Progenitor cell of endocrine pancreas (in vitro differentiated cells): Measurements from ENCODE around the gene CCDC69. TPM values are rescaled to one million over a fixed set of nuclear protein-coding genes. Genes with fewer than 3 reads are reported as not detected.

Experiments
- DNase-seq: peaks from one replicate; pipeline ENCODE4 v3.0.0; 2021; ENCODE audit warnings: low spot score; ENCODE audit not compliant: unreplicated experiment
- H3K27ac Mint-ChIP-seq: 2 replicates; pipeline ENCODE4 v1.8.0; 2021; ENCODE audit warnings: mild to moderate bottlenecking, moderate library complexity, mixed read lengths
- H3K27me3 Mint-ChIP-seq: 2 replicates; pipeline ENCODE4 v1.8.0; 2021; ENCODE audit warnings: mixed read lengths
- H3K36me3 Mint-ChIP-seq: 2 replicates; pipeline ENCODE4 v1.8.0; 2022; ENCODE audit warnings: mixed read lengths; ENCODE audit not compliant: insufficient read depth
- H3K4me1 Mint-ChIP-seq: 2 replicates; pipeline ENCODE4 v1.8.0; 2021; ENCODE audit warnings: low read depth, mixed read lengths
- H3K4me3 Mint-ChIP-seq: 2 replicates; pipeline ENCODE4 v1.8.0; 2021; ENCODE audit warnings: low read depth, mild to moderate bottlenecking, moderate library complexity, mixed read lengths
- H3K9me3 Mint-ChIP-seq: 2 replicates; pipeline ENCODE4 v1.8.0; 2021; ENCODE audit warnings: low read depth, mixed read lengths
- CTCF ChIP-seq: fragments of 200-600 bp; sonication (generic); IDR thresholded peaks from one replicate; pipeline ENCODE4 v1.5.0; 2021; ENCODE audit warnings: antibody characterized with exemption, mild to moderate bottlenecking; ENCODE audit not compliant: unreplicated experiment
- total RNA-seq: library from RNA; stranded (reverse); gene quantifications from 2 replicates; pipeline ENCODE4 v1.2.1, GENCODE V29; 2021

Gene CCDC69
- total RNA-seq, 1 donor from 2014 or later, result 4.6 TPM

- Mint-ChIP-seq H3K36me3 (no peaks in the 10 kb centered on the region), H3K27ac (no peak overlapping the region)
These were observed 10.8 kb upstream of the CCDC69 start for GRCh38 chr5:151234476-151235238.

DNA sequence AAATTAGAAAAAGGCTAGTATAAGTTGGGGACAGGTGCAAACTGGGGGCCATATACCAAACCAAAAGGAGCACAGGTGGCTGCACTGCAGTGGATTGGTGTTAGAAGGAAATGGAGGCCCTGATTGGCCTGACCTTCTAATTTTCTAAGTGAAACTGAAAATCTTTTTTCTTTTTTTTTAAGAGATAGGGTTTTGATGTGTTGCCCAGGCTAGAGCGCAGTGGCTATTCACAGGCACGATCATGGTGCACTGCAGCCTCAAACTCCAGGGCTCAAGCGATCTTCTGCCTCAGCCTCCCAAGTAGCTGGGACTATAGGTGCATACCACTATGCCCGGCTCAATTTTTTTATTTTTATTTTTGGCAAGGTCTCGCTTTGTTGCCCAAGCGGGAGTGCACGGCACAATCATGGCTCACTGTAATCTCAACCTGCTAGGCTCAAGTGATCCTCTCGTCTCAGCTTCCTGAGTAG lies 9.8 kb upstream of the CCDC69 start:
- H3K27ac Mint-ChIP-seq, result no peak overlapping the region
- no peak for TF ChIP-seq CTCF
- DNase-seq, result no peak
- H3K9me3 Mint-ChIP-seq, result no peaks in the 10 kb centered on the region
- H3K4me3 Mint-ChIP-seq, result no peak overlapping the region
- H3K36me3 Mint-ChIP-seq, result no peaks in the 10 kb centered on the region
- H3K4me1 Mint-ChIP-seq, result no peaks in the 10 kb centered on the region
- H3K27me3 Mint-ChIP-seq, result peaks cover 9% of the 10 kb centered on the region

More at GRCh38 chr5:151234476-151235238, 10.8 kb upstream of the CCDC69 start:
- H3K9me3 Mint-ChIP-seq, result no peaks in the 10 kb centered on the region
- no peak for DNase-seq
- H3K27me3 Mint-ChIP-seq, result peaks cover 6% of the 10 kb centered on the region
- TF ChIP-seq CTCF, result no peak
- H3K4me1 Mint-ChIP-seq, result no peaks in the 10 kb centered on the region
- H3K4me3 Mint-ChIP-seq, result no peak overlapping the region

GRCh38 chr5:151231359-151231758 lies 7.5 kb upstream of the CCDC69 start:
- H3K27me3 Mint-ChIP-seq, result peaks cover 9% of the 10 kb centered on the region
- H3K27ac Mint-ChIP-seq, result no peak overlapping the region
- DNase-seq, result no peak
- no peak for TF ChIP-seq CTCF
- no peak overlapping the region for H3K4me3 Mint-ChIP-seq
- H3K4me1 Mint-ChIP-seq, result no peaks in the 10 kb centered on the region
- H3K36me3 Mint-ChIP-seq, result no peaks in the 10 kb centered on the region
- no peaks in the 10 kb centered on the region for H3K9me3 Mint-ChIP-seq

GRCh38 chr5:151230048-151230680 lies 6.3 kb upstream of the CCDC69 start:
- TF ChIP-seq CTCF, result no peak
- no peak overlapping the region for H3K27ac Mint-ChIP-seq
- no peaks in the 10 kb centered on the region for H3K36me3 Mint-ChIP-seq
- no peak overlapping the region for H3K4me3 Mint-ChIP-seq
- peaks cover 9% of the 10 kb centered on the region for H3K27me3 Mint-ChIP-seq
- H3K4me1 Mint-ChIP-seq, result peaks cover 2% of the 10 kb centered on the region
- no peak for DNase-seq
- no peaks in the 10 kb centered on the region for H3K9me3 Mint-ChIP-seq

DNA sequence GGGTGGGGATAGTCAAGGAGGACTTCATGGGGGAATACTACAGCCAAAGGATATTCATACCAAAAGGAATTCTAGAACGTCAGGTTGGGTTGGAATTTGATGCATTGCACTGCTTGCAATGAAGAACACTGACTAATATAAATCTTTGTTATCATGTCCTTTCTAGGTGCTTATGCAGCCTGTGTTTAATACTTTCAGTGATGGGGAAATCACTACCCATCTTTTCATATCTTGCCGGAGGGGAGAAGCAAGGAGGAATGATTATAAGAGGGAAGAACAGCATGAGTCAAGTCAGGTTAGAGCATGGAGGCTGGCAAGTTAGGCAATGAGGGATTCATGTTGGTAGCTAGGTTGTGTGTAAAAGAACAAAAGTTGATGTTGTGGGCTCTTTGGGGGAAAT lies 5.1 kb upstream of the CCDC69 start:
- Mint-ChIP-seq H3K4me1 (peaks cover 2% of the 10 kb centered on the region), H3K27me3 (peaks cover 9% of the 10 kb centered on the region), H3K9me3 (no peaks in the 10 kb centered on the region), H3K27ac (no peak overlapping the region), H3K4me3 (no peak overlapping the region), H3K36me3 (no peaks in the 10 kb centered on the region)
- no peak for TF ChIP-seq CTCF
- no peak for DNase-seq
